ENCODE data around the gene COLEC12.

COLEC12 gene

DNA sequence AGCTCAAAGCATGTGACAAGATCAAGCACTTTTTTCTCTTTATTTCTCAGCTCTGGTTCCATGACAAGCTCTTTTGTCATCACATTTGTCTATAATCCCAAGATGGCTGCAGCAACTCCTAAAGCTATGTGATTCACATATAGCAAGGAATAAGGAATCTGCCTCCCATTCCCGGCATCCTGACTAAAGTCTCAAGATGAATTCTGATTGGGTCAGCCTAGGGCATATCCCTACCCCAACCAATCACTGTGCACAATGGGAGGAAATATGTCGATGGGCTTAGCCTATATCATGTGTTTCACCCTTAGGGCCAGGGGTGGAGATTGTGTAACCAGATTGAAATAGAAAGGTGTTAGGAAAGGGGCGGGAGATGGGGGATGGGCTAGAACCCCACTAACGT lies 23.1 kb upstream of the COLEC12 start:
- Histone ChIP-seq H3K4me1 (ENCODE audit: control insufficient read depth, insufficient read depth, low read length) (peaks cover 9% of the 10 kb centered on the region), H3K27ac (ENCODE audit: insufficient read depth, low read depth, low read length, poor library complexity, severe bottlenecking) (no peak overlapping the region), H3K4me3 (ENCODE audit: insufficient read depth, low read depth, low read length) (no peak overlapping the region), H3K27me3 (ENCODE audit: control insufficient read depth, insufficient read depth, low read length, poor library complexity, severe bottlenecking) (no peaks in the 10 kb centered on the region), H3K36me3 (ENCODE audit: control insufficient read depth, insufficient read depth, low read length) (no peaks in the 10 kb centered on the region), H3K9me3 (ENCODE audit: control insufficient read depth, low read length) (no peaks in the 10 kb centered on the region)
- WGBS, 2 experiments = 67 to 71% methylated on average over 4 of the region's 4 CpGs

DNA sequence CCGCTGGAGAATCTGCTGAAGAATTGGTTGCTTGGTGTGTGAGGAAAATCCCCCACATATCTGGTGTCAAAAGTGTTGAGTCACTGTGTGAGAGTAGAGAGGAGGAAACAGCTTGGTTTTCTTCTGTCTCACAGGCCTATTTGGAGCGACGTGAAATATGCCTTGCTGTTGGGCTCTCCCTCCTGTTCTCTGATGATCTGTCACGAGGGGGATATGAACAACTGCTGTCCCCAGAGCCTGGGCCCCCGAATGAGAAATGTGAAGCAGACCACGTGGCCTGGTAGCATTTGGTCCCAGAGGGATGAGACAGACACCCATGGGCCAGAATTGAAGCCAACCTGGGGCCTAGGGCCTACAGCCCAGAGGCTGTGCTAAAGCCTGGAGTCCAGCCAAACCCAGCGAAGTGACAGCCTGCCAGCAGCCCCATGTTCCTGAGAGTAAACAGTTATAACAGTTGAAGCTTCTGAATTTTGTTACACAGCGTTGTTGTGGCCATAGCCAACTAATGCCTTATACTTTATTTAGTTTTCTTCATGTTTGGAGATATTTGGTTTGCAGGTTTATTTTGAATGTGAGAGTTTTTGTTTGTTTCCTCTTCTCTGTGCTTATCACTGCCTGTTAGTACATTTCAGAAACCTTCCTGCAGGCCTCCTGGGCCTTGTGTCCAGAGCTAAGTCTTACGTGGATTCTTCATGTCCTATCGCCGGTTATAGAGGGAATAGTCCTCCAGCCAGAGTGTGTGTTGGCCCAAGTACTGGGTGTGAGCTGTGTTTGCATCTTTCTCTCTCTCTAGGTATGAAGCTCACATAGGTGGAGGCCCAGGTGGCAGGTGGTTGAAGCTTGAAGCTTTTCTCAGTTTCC lies 18.7 kb upstream of the COLEC12 start:
- Histone ChIP-seq H3K27ac (ENCODE audit: insufficient read depth, low read depth, low read length, poor library complexity, severe bottlenecking) (no peak overlapping the region), H3K9me3 (ENCODE audit: control insufficient read depth, low read length) (no peaks in the 10 kb centered on the region), H3K4me1 (ENCODE audit: control insufficient read depth, insufficient read depth, low read length) (no peaks in the 10 kb centered on the region), H3K4me3 (ENCODE audit: insufficient read depth, low read depth, low read length) (no peak overlapping the region), H3K27me3 (ENCODE audit: control insufficient read depth, insufficient read depth, low read length, poor library complexity, severe bottlenecking) (no peaks in the 10 kb centered on the region), H3K36me3 (ENCODE audit: control insufficient read depth, insufficient read depth, low read length) (no peaks in the 10 kb centered on the region)
- WGBS, 2 experiments = 88 to 92% methylated on average over 10 to 11 of the region's 11 CpGs

- Histone ChIP-seq H3K4me3 (ENCODE audit: insufficient read depth, low read depth, low read length) (no peak overlapping the region), H3K9me3 (ENCODE audit: control insufficient read depth, low read length) (no peaks in the 10 kb centered on the region), H3K27me3 (ENCODE audit: control insufficient read depth, insufficient read depth, low read length, poor library complexity, severe bottlenecking) (no peaks in the 10 kb centered on the region), H3K27ac (ENCODE audit: insufficient read depth, low read depth, low read length, poor library complexity, severe bottlenecking) (no peak overlapping the region), H3K4me1 (ENCODE audit: control insufficient read depth, insufficient read depth, low read length) (no peaks in the 10 kb centered on the region), H3K36me3 (ENCODE audit: control insufficient read depth, insufficient read depth, low read length) (no peaks in the 10 kb centered on the region)
- 90 to 95% methylated on average over 3 of the region's 3 CpGs for WGBS, 2 experiments
Observed at GRCh38 chr18:518081-518480, 17.6 kb upstream of the COLEC12 start.

DNA sequence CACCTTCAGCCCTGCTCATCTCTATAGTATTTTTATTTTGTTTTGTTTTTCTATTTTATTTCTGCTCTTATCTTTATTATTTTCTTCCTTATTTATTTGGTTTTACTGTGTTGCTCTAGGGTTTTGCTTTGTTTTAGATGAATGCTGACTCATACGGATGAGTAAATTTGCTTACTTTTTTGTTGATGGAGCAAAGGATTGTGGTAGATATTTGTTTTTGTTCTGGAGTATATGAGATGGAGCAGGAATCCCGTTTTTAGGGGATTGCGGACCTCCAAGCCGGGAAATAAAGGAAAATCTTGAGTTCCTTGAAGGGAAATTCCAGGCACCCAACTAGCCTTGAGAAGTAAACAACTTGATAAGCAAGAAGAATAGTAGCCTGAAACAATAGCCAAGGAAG lies 15.3 kb upstream of the COLEC12 start:
- H3K27ac ChIP-seq (ENCODE audit: insufficient read depth, low read depth, low read length, poor library complexity, severe bottlenecking) = no peak overlapping the region
- no peaks in the 10 kb centered on the region for H3K36me3 ChIP-seq (ENCODE audit: control insufficient read depth, insufficient read depth, low read length)
- no peaks in the 10 kb centered on the region for H3K27me3 ChIP-seq (ENCODE audit: control insufficient read depth, insufficient read depth, low read length, poor library complexity, severe bottlenecking)
- H3K4me3 ChIP-seq (ENCODE audit: insufficient read depth, low read depth, low read length) = no peak overlapping the region
- 61 to 64% methylated on average over 4 of the region's 4 CpGs for WGBS, 2 experiments
- no peaks in the 10 kb centered on the region for H3K9me3 ChIP-seq (ENCODE audit: control insufficient read depth, low read length)
- no peaks in the 10 kb centered on the region for H3K4me1 ChIP-seq (ENCODE audit: control insufficient read depth, insufficient read depth, low read length)

GRCh38 chr18:515156-515815 lies 14.8 kb upstream of the COLEC12 start:
- no peaks in the 10 kb centered on the region for H3K36me3 ChIP-seq (ENCODE audit: control insufficient read depth, insufficient read depth, low read length)
- no peak overlapping the region for H3K27ac ChIP-seq (ENCODE audit: insufficient read depth, low read depth, low read length, poor library complexity, severe bottlenecking)
- no peaks in the 10 kb centered on the region for H3K27me3 ChIP-seq (ENCODE audit: control insufficient read depth, insufficient read depth, low read length, poor library complexity, severe bottlenecking)
- no peaks in the 10 kb centered on the region for H3K4me1 ChIP-seq (ENCODE audit: control insufficient read depth, insufficient read depth, low read length)
- no peaks in the 10 kb centered on the region for H3K9me3 ChIP-seq (ENCODE audit: control insufficient read depth, low read length)
- WGBS, 2 experiments = 92 to 93% methylated on average over 39 of the region's 44 CpGs
- H3K4me3 ChIP-seq (ENCODE audit: insufficient read depth, low read depth, low read length) = no peak overlapping the region

DNA sequence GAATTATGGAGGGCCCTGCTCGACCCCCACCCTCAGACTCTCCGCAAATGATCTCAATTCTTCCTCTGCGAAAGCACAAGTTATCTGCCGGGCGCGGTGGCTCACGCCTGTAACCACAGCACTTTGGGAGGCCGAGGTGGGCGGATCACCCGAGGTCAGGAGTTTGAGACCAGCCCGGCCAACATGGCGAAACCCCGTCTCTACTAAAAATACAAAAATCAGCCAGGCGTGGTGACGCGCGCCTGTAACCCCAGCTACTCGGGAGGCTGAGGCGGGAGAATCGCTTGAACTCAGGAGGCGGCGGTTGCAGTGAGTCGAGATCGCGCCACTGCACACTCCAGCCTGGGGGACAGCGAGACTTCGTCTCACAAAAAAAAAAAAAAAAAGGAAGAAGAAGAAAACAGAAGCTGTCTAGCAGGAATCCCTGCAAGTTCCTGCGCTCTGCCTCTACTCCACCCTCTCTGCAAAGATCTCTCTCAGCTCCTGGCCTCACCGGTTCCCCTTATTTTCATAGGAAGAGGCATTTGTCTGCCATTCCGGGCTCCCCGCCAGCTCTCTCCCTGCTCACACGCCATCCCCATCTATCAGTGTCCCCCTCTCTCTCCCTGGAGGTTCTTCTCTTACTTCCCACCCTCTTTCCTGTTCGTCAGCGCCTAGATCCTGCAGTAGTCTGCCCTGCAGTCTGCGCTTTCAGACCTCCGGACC lies 13.5 kb upstream of the COLEC12 start:
- WGBS, 2 experiments = 90 to 91% methylated on average over 36 of the region's 36 CpGs
- Histone ChIP-seq H3K4me3 (ENCODE audit: insufficient read depth, low read depth, low read length) (no peak overlapping the region), H3K4me1 (ENCODE audit: control insufficient read depth, insufficient read depth, low read length) (no peaks in the 10 kb centered on the region), H3K36me3 (ENCODE audit: control insufficient read depth, insufficient read depth, low read length) (no peaks in the 10 kb centered on the region), H3K27me3 (ENCODE audit: control insufficient read depth, insufficient read depth, low read length, poor library complexity, severe bottlenecking) (no peaks in the 10 kb centered on the region), H3K27ac (ENCODE audit: insufficient read depth, low read depth, low read length, poor library complexity, severe bottlenecking) (no peak overlapping the region), H3K9me3 (ENCODE audit: control insufficient read depth, low read length) (no peaks in the 10 kb centered on the region)

DNA sequence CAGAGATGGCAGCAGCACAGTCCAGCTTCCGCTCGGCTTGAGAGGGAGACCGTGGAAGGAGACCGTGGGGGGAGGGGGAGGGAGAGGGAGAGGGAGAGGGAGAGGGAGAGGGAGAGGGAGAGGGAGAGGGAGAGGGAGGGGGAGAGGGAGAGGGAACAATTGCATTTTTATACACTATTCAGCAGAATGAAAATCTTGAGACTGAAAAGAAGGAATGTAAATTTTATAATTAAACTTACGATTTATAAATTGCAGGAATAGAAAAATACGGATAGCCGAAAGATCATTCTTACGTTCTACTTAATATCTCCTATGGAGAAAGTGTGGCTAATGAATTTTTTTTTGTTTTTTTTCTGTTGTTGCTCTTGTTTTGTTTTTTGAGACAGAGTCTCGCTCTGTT lies 12.5 kb upstream of the COLEC12 start:
- Histone ChIP-seq H3K9me3 (ENCODE audit: control insufficient read depth, low read length) (no peaks in the 10 kb centered on the region), H3K27ac (ENCODE audit: insufficient read depth, low read depth, low read length, poor library complexity, severe bottlenecking) (no peak overlapping the region), H3K27me3 (ENCODE audit: control insufficient read depth, insufficient read depth, low read length, poor library complexity, severe bottlenecking) (no peaks in the 10 kb centered on the region), H3K36me3 (ENCODE audit: control insufficient read depth, insufficient read depth, low read length) (no peaks in the 10 kb centered on the region), H3K4me1 (ENCODE audit: control insufficient read depth, insufficient read depth, low read length) (no peaks in the 10 kb centered on the region), H3K4me3 (ENCODE audit: insufficient read depth, low read depth, low read length) (no peak overlapping the region)
- WGBS, 2 experiments = 96 to 98% methylated on average over 5 to 7 of the region's 9 CpGs

DNA sequence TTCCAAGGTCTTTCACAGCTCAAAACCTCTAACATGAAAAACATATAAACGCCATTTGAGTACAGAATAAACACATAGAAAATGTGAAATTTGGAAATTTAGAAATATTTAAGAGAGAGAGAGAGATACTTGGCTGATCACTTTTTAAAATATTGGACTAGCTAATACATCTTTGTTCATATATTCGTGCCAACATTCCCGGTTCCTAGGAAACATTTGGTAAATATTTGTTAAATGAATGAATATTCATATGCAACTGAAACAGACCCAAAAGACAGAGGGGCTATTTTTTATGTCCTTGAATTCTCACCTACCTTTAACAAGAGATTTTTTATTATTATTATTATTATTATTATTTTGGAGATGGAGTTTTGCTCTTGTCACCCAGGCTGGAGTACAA lies 8.3 kb upstream of the COLEC12 start:
- H3K36me3 ChIP-seq (ENCODE audit: control insufficient read depth, insufficient read depth, low read length) = no peaks in the 10 kb centered on the region
- H3K4me1 ChIP-seq (ENCODE audit: control insufficient read depth, insufficient read depth, low read length) = no peaks in the 10 kb centered on the region
- no peak overlapping the region for H3K27ac ChIP-seq (ENCODE audit: insufficient read depth, low read depth, low read length, poor library complexity, severe bottlenecking)
- no peak overlapping the region for H3K4me3 ChIP-seq (ENCODE audit: insufficient read depth, low read depth, low read length)
- H3K27me3 ChIP-seq (ENCODE audit: control insufficient read depth, insufficient read depth, low read length, poor library complexity, severe bottlenecking) = no peaks in the 10 kb centered on the region
- H3K9me3 ChIP-seq (ENCODE audit: control insufficient read depth, low read length) = no peaks in the 10 kb centered on the region
- WGBS, 2 experiments = 97% methylated on average over 3 of the region's 3 CpGs; no CpG with 5 or more reads in 1 of the 2 experiments

GRCh38 chr18:507636-508035 lies 7.1 kb upstream of the COLEC12 start:
- 95 to 97% methylated on average over 3 of the region's 3 CpGs for WGBS, 2 experiments
- Histone ChIP-seq H3K27ac (ENCODE audit: insufficient read depth, low read depth, low read length, poor library complexity, severe bottlenecking) (no peak overlapping the region), H3K4me1 (ENCODE audit: control insufficient read depth, insufficient read depth, low read length) (no peaks in the 10 kb centered on the region), H3K9me3 (ENCODE audit: control insufficient read depth, low read length) (no peaks in the 10 kb centered on the region), H3K36me3 (ENCODE audit: control insufficient read depth, insufficient read depth, low read length) (no peaks in the 10 kb centered on the region), H3K4me3 (ENCODE audit: insufficient read depth, low read depth, low read length) (no peak overlapping the region), H3K27me3 (ENCODE audit: control insufficient read depth, insufficient read depth, low read length, poor library complexity, severe bottlenecking) (peaks cover 3% of the 10 kb centered on the region)

GRCh38 chr18:506801-507200 lies 6.3 kb upstream of the COLEC12 start:
- 92 to 93% methylated on average over 4 of the region's 4 CpGs for WGBS, 2 experiments
- Histone ChIP-seq H3K4me3 (ENCODE audit: insufficient read depth, low read depth, low read length) (no peak overlapping the region), H3K36me3 (ENCODE audit: control insufficient read depth, insufficient read depth, low read length) (no peaks in the 10 kb centered on the region), H3K9me3 (ENCODE audit: control insufficient read depth, low read length) (no peaks in the 10 kb centered on the region), H3K27me3 (ENCODE audit: control insufficient read depth, insufficient read depth, low read length, poor library complexity, severe bottlenecking) (peaks cover 12% of the 10 kb centered on the region), H3K4me1 (ENCODE audit: control insufficient read depth, insufficient read depth, low read length) (no peaks in the 10 kb centered on the region), H3K27ac (ENCODE audit: insufficient read depth, low read depth, low read length, poor library complexity, severe bottlenecking) (no peak overlapping the region)

Data from ectodermal cell (in vitro differentiated cells).